Mesendoderm (in vitro differentiated cells): ENCODE data around the gene PLGRKT.
A peak's percentile ranks its signal among the peaks of the same experiment; 100 is the strongest.

Experiments
- DNase-seq: peaks from one replicate; pipeline ENCODE4 v3.0.0; 2013
- H2AK5ac ChIP-seq: 2 replicates; pipeline ENCODE4 v1.6.1; 2013; ENCODE audit warnings: low read length, inconsistent platforms
- H2BK120ac ChIP-seq: 2 replicates; pipeline ENCODE4 v1.6.1; 2013; ENCODE audit warnings: low read depth, mild to moderate bottlenecking, low read length, moderate library complexity, mixed read lengths
- H2BK15ac ChIP-seq: replicated peaks from 2 replicates; pipeline ENCODE4 v1.6.1; 2013; ENCODE audit warnings: low read depth, mild to moderate bottlenecking, moderate library complexity
- H2BK5ac ChIP-seq: 2 replicates; pipeline ENCODE4 v1.6.1; 2013; ENCODE audit warnings: low read length, inconsistent platforms
- H3K18ac ChIP-seq: 2 replicates; pipeline ENCODE4 v1.6.1; 2013; ENCODE audit warnings: mild to moderate bottlenecking, low read length, mixed read lengths
- H3K23ac ChIP-seq: one replicate; pipeline ENCODE4 v1.6.1; 2013; ENCODE audit warnings: low read length
- H3K27ac ChIP-seq: 2 replicates; pipeline ENCODE4 v1.5.1; 2013; ENCODE audit warnings: low read depth, mild to moderate bottlenecking, inconsistent platforms, low read length, moderate library complexity
- H3K27me3 ChIP-seq: 2 replicates; pipeline ENCODE4 v1.6.1; 2013; ENCODE audit warnings: low read length, control low read depth, mild to moderate bottlenecking, inconsistent platforms; ENCODE audit not compliant: insufficient read depth, poor library complexity
- H3K36me3 ChIP-seq: 2 replicates; pipeline ENCODE4 v1.6.1; 2013; ENCODE audit warnings: low read length, inconsistent platforms; ENCODE audit not compliant: control insufficient read depth, insufficient read depth
- H3K4ac ChIP-seq: one replicate; pipeline ENCODE4 v1.6.1; 2013; ENCODE audit warnings: low read depth, mild to moderate bottlenecking, low read length, moderate library complexity
- H3K4me1 ChIP-seq: 2 replicates; pipeline ENCODE4 v1.6.1; 2013; ENCODE audit warnings: low read depth, low read length, inconsistent platforms; ENCODE audit not compliant: control insufficient read depth
- H3K4me2 ChIP-seq: 2 replicates; pipeline ENCODE4 v1.6.1; 2013; ENCODE audit warnings: low read length
- H3K4me3 ChIP-seq: 2 replicates; pipeline ENCODE4 v1.5.1; 2013; ENCODE audit warnings: mild to moderate bottlenecking, low read length
- H3K56ac ChIP-seq: one replicate; pipeline ENCODE4 v1.6.1; 2013; ENCODE audit warnings: low read length
- H3K79me1 ChIP-seq: 2 replicates; pipeline ENCODE4 v1.6.1; 2013; ENCODE audit warnings: low read length, inconsistent platforms
- H3K79me2 ChIP-seq: 2 replicates; pipeline ENCODE4 v1.6.1; 2013; ENCODE audit warnings: mild to moderate bottlenecking, low read length; ENCODE audit not compliant: control insufficient read depth, insufficient read depth
- H3K9ac ChIP-seq: 2 replicates; pipeline ENCODE4 v1.6.1; 2013; ENCODE audit warnings: low read length, inconsistent platforms
- H4K5ac ChIP-seq: one replicate; pipeline ENCODE4 v1.6.1; 2013; ENCODE audit warnings: low read length
- H4K8ac ChIP-seq: one replicate; pipeline ENCODE4 v1.6.1; 2013; ENCODE audit warnings: low read depth, mild to moderate bottlenecking, control low read depth, low read length, moderate library complexity
- WGBS: extraction: QIAGEN DNeasy Blood & Tissue Kit; methylation state at CpG from one replicate; pipeline ENCODE4 v1.1.7; 2013; ENCODE audit warnings: low lambda C conversion rate, missing lambda C conversion rate; ENCODE audit not compliant: insufficient coverage; ENCODE audit errors: extremely low coverage; 5-methylcytosine and 5-hydroxymethylcytosine counted together

PLGRKT gene

DNA sequence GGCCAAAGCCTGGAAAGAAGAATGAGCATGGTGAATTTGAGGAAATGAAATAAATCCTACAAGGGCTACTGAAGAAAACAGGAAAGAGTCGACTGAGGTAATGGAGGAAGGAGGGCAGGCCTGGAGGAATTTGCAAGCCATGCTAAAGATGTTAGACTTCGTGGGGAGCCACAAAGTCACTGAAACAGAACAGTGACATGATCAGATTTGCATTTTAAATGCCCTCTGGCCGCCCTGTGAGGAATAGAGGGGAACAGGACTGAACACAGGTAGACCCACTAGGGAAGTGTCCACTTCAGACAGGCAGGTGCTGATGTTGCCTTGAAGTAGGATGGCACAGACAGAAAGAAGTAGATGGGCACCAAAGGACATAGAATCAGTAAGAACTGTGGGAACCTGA, 55.2 kb downstream of the PLGRKT start:
- Histone ChIP-seq H3K4me1 (no peaks in the 10 kb centered on the region), H3K36me3 (no peaks in the 10 kb centered on the region), H4K8ac (no peak overlapping the region), H2BK120ac (no peak overlapping the region), H3K4ac (no peak overlapping the region), H2AK5ac (no peak overlapping the region), H3K18ac (no peak overlapping the region), H3K79me1 (no peaks in the 10 kb centered on the region), H3K9ac (no peak overlapping the region), H4K5ac (no peak overlapping the region), H2BK15ac (no peak overlapping the region), H3K4me2 (no peak overlapping the region), H3K79me2 (no peaks in the 10 kb centered on the region), H2BK5ac (no peak overlapping the region), H3K56ac (no peak overlapping the region), H3K27me3 (no peaks in the 10 kb centered on the region), H3K4me3 (no peak overlapping the region), H3K27ac (no peak overlapping the region), H3K23ac (no peak overlapping the region)
- DNase-seq = no peak
- no CpG with 5 or more reads among the region's 3 CpGs for WGBS

DNA sequence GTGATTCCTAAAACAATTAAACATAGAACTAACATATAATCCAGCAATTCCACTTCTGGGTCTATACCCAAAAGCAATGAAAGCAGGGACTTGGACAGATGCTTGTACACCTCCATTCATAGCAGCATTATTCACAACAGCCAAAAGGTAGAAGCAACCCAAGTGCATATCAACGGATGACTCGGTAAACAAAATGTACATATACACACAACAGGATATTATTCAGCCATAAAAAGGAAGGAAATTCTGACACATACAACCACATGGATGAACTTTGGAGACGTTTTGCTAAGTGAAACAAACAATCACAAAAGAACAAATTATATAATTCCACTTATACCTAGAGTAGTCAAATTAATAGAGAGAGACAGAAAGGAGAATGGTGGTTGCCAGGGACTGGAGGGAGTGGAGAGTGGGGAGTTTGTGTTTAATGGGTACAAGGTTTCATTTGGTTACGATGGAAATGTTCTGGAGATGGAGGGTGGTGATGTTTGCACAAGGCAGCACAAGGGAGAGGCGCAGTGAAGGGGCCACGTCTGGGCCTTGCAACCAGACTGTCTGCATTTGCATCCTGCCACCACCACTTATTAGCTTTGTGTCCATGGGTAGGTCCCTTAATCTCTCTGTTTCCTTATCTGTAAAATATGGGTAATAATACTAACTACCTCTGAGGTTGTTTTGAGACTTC, 61.8 kb downstream of the PLGRKT start:
- no peak overlapping the region for H3K4me2 ChIP-seq
- H3K4me1 ChIP-seq = no peaks in the 10 kb centered on the region
- no peak overlapping the region for H3K4me3 ChIP-seq
- WGBS = no CpG with 5 or more reads among the region's 6 CpGs
- no peaks in the 10 kb centered on the region for H3K79me2 ChIP-seq
- H4K5ac ChIP-seq = no peak overlapping the region
- H3K4ac ChIP-seq = no peak overlapping the region
- H2BK15ac ChIP-seq = no peak overlapping the region
- no peak overlapping the region for H2AK5ac ChIP-seq
- no peak for DNase-seq
- no peaks in the 10 kb centered on the region for H3K27me3 ChIP-seq
- H3K27ac ChIP-seq = no peak overlapping the region
- no peak overlapping the region for H2BK120ac ChIP-seq
- H4K8ac ChIP-seq = no peak overlapping the region
- H3K56ac ChIP-seq = no peak overlapping the region
- H3K79me1 ChIP-seq = no peaks in the 10 kb centered on the region
- H2BK5ac ChIP-seq = no peak overlapping the region
- no peak overlapping the region for H3K9ac ChIP-seq
- no peak overlapping the region for H3K23ac ChIP-seq
- no peak overlapping the region for H3K18ac ChIP-seq
- H3K36me3 ChIP-seq = no peaks in the 10 kb centered on the region

DNA sequence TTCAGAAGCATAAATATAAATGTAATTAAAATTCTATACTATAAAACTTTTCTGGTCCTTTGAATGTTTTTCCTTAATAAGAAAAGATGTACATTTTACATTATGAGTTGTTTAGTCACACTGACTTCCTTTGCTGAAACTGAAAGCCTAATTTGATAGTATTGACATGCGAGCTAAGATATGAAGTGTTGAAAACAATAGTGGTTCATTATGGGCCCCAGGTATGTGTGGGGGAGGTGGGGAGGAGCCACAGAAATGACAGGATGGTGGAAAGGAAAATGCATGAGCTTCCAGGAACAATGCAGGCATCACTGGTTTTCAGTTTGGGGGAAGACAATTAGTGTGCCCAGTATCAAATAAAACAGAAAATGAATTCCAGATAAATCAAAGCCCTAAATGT, 62.6 kb downstream of the PLGRKT start:
- H3K79me1 ChIP-seq = no peaks in the 10 kb centered on the region

DNA sequence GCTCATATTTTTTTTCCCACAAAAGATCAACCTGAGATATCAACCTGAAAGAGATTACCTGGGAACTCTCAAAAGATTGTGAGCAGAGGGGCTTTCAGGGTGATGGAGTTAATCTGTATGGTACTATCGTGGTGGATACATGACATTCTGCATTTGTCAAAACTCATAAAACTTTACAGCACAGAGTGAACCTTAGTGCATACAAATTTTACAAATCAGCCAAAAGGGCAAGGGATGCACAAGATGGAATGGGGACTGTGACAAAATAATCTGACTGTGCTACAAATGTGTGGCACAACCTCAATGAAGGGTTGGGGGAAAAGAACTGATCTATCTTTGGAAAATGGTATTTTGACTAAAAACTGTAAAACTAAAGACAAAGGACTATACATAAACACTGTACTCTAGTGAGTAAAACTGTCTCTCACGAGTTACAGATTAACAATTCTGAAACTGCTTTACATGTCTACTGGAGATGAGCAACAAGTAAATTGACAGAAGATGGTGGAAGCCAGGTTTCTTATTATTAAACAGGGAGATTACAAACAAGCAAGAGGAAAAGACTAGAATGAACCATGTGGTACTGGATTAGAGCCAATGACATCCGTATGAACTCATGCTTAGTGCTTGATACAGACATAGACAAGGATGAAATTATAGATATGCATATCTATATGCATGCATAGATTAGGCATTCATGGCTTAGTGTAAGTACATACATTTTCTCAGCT, 73.3 kb downstream of the PLGRKT start:
- Histone ChIP-seq H2BK15ac (no peak overlapping the region), H3K27ac (no peak overlapping the region), H3K4ac (no peak overlapping the region), H2BK120ac (no peak overlapping the region), H3K23ac (no peak overlapping the region), H2BK5ac (no peak overlapping the region), H4K5ac (no peak overlapping the region), H2AK5ac (no peak overlapping the region), H3K79me1 (no peaks in the 10 kb centered on the region), H4K8ac (no peak overlapping the region), H3K4me3 (no peak overlapping the region), H3K4me2 (no peak overlapping the region), H3K4me1 (no peaks in the 10 kb centered on the region), H3K27me3 (no peaks in the 10 kb centered on the region), H3K18ac (no peak overlapping the region), H3K79me2 (no peaks in the 10 kb centered on the region), H3K36me3 (no peaks in the 10 kb centered on the region), H3K9ac (no peak overlapping the region), H3K56ac (no peak overlapping the region)
- no peak for DNase-seq
- WGBS = no CpG with 5 or more reads among the region's 3 CpGs

More for the DNA sequence above, 62.6 kb downstream of the PLGRKT start:
- H3K4me3 ChIP-seq = no peak overlapping the region
- H3K36me3 ChIP-seq = no peaks in the 10 kb centered on the region
- H3K4ac ChIP-seq = no peak overlapping the region
- no peak overlapping the region for H3K18ac ChIP-seq
- H3K23ac ChIP-seq = no peak overlapping the region
- no peak overlapping the region for H4K8ac ChIP-seq
- H3K9ac ChIP-seq = no peak overlapping the region
- DNase-seq = no peak
- H3K4me2 ChIP-seq = no peak overlapping the region
- H3K27ac ChIP-seq = no peak overlapping the region
- no peak overlapping the region for H2BK5ac ChIP-seq
- H2AK5ac ChIP-seq = no peak overlapping the region
- no peak overlapping the region for H2BK120ac ChIP-seq
- WGBS = no CpG with 5 or more reads among the region's 1 CpG
- no peaks in the 10 kb centered on the region for H3K4me1 ChIP-seq
- no peak overlapping the region for H4K5ac ChIP-seq
- H3K56ac ChIP-seq = no peak overlapping the region
- no peaks in the 10 kb centered on the region for H3K79me2 ChIP-seq
- no peaks in the 10 kb centered on the region for H3K27me3 ChIP-seq
- H2BK15ac ChIP-seq = no peak overlapping the region

DNA sequence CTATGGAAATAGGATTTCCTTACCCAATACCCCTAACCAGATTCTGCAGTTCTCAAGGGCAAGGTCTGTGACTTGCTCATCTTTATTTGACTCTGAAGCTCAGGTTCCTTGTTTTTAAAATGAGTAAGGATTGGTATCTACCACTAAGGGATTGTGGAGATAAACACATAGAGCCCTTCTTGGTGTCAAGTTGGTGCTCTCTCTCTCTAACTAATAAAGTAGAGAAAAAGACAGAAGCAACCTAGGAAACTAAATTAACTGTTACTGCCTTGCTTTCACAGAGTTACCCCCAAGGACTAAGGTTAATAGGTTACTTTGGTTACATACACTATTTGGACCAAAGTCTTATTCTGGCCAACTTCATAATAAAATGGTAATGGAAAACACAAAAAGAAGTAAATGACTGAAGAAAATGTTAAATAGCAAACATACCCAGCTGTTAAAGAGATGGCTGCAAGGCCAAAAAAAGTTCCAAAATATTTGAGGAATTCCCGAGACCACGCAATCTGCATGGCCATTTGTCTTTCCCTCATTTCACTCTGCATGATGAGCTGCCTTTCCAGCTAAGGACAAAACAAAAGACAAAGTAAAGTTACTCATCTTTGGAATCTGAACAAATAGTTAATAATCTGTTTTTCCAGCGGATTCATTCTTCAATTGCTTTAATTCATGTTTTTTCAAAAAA, 76.3 kb downstream of the PLGRKT start:
- no peak overlapping the region for H2AK5ac ChIP-seq
- no peak overlapping the region for H3K18ac ChIP-seq
- H3K56ac ChIP-seq = no peak overlapping the region
- H3K79me1 ChIP-seq = no peaks in the 10 kb centered on the region
- H2BK5ac ChIP-seq = no peak overlapping the region
- no peaks in the 10 kb centered on the region for H3K79me2 ChIP-seq
- H3K4me1 ChIP-seq = no peaks in the 10 kb centered on the region
- no peak overlapping the region for H4K8ac ChIP-seq
- no peak overlapping the region for H3K23ac ChIP-seq
- no CpG with 5 or more reads among the region's 3 CpGs for WGBS
- no peak overlapping the region for H3K4ac ChIP-seq
- H3K4me3 ChIP-seq = no peak overlapping the region
- no peak overlapping the region for H3K4me2 ChIP-seq
- no peak overlapping the region for H2BK15ac ChIP-seq
- H3K9ac ChIP-seq = no peak overlapping the region
- no peaks in the 10 kb centered on the region for H3K36me3 ChIP-seq
- H3K27ac ChIP-seq = no peak overlapping the region
- no peaks in the 10 kb centered on the region for H3K27me3 ChIP-seq
- no peak overlapping the region for H2BK120ac ChIP-seq
- peak; percentile 32 for DNase-seq
- no peak overlapping the region for H4K5ac ChIP-seq
